GM18867 (cell line): ENCODE results near the gene CNOT6.

Experiments
- ATAC-seq: cut with Tn5 transposase; IDR thresholded peaks from one replicate; pipeline ENCODE4 v1.9.1; 2021; ENCODE audit warnings: mild to moderate bottlenecking, moderate library complexity; ENCODE audit not compliant: unreplicated experiment

CNOT6 gene

GRCh38 chr5:180613814-180614188 lies 119.6 kb downstream of the CNOT6 start:
- ATAC-seq = no peak

GRCh38 chr5:180618487-180618828 lies 124.3 kb downstream of the CNOT6 start:
- no peak for ATAC-seq

- no peak for ATAC-seq
Observed at GRCh38 chr5:180618829-180619562, 124.8 kb downstream of the CNOT6 start.

- no peak for ATAC-seq
Observed at GRCh38 chr5:180619563-180619915, 125.4 kb downstream of the CNOT6 start.

- ATAC-seq = no peak
Observed at GRCh38 chr5:180620014-180620413, 125.8 kb downstream of the CNOT6 start.

- no peak for ATAC-seq
Observed at GRCh38 chr5:180621311-180621710, 127.1 kb downstream of the CNOT6 start.

GRCh38 chr5:180622910-180623309 lies 128.7 kb downstream of the CNOT6 start:
- ATAC-seq = no peak

- no peak for ATAC-seq
Observed at GRCh38 chr5:180623411-180623834, 129.2 kb downstream of the CNOT6 start.

- no peak for ATAC-seq
Observed at GRCh38 chr5:180623844-180624243, 129.7 kb downstream of the CNOT6 start.

GRCh38 chr5:180624587-180624986 lies 130.4 kb downstream of the CNOT6 start:
- no peak for ATAC-seq

- ATAC-seq = no peak
Observed at GRCh38 chr5:180625125-180625790, 131.1 kb downstream of the CNOT6 start.

- ATAC-seq = no peak
Observed at GRCh38 chr5:180625791-180626660, 131.8 kb downstream of the CNOT6 start.

- no peak for ATAC-seq
Observed at GRCh38 chr5:180626661-180627385, 132.6 kb downstream of the CNOT6 start.

GRCh38 chr5:180627386-180628120 lies 133.4 kb downstream of the CNOT6 start:
- no peak for ATAC-seq
